Transverse colon (tissue), 4 donors: Measurements from ENCODE around the gene TTLL12.

ENCODE experiments used
- POLR2AphosphoS5 ChIP-seq, 3 donors: sonication (generic); formaldehyde crosslinking; IDR thresholded peaks; one replicate each; pipeline ENCODE4 v1.6.1; 2016; ENCODE audit warnings: antibody characterized with exemption in 3 of 3
- TF ChIP-seq, protein P1 (sequence below), 5 experiments: fragments of 200-600 bp in 3 of 5; fragments of 450-650 bp in 2 of 5; sonication (generic) in 3 of 5; IDR thresholded peaks; 1 replicate in 2 of 5; 2 replicates in 3 of 5; pipeline ENCODE4 v1.5.1; 2016 to 2017; ENCODE audit warnings: antibody characterized with exemption in 5 of 5, inconsistent platforms in 3 of 5, mild to moderate bottlenecking in 2 of 5, moderate library complexity in 1 of 5

DNA sequence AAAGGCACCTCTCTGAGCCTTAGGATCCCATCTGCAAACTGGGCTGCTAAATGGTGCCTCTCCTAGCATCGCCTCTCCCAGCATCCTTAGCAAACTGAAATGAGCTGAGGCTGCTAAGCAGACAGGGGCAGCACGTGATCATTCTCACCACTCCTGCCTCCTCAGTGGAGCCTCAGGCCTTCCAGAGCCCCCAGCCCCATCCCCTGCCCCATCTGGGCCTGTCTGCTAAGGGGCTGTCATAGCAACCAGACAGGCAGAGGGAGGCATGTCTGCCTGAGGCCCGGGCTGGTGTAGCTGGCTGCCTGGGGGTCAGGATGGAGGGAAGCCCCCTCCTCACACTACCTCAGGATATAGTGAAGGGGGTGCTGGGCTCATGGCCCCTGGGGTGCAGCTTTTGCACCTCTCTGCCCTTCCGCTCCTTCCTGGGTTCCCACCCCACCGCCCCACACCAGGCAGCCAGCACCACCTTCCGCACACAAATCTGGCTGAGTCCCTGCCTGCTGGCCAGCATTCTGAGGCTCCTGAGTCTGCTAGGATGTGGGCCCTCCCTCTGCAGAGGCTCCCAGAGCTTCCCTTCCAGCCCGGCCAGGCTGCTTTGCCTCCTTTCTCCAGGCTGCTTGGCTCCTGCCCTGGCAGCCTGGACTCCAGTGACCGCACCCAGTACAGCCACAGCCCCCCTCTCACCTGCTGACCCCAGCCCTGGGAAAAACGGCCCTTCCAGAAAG, 47.5 kb upstream of the TTLL12 start:
- TF ChIP-seq, protein P1, sequence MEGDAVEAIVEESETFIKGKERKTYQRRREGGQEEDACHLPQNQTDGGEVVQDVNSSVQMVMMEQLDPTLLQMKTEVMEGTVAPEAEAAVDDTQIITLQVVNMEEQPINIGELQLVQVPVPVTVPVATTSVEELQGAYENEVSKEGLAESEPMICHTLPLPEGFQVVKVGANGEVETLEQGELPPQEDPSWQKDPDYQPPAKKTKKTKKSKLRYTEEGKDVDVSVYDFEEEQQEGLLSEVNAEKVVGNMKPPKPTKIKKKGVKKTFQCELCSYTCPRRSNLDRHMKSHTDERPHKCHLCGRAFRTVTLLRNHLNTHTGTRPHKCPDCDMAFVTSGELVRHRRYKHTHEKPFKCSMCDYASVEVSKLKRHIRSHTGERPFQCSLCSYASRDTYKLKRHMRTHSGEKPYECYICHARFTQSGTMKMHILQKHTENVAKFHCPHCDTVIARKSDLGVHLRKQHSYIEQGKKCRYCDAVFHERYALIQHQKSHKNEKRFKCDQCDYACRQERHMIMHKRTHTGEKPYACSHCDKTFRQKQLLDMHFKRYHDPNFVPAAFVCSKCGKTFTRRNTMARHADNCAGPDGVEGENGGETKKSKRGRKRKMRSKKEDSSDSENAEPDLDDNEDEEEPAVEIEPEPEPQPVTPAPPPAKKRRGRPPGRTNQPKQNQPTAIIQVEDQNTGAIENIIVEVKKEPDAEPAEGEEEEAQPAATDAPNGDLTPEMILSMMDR (IDR thresholded peaks at IDR 0.05): no peak
- TF ChIP-seq POLR2AphosphoS5 (IDR thresholded peaks at IDR 0.05): no peak
